GM12801 (cell line): Measurements from ENCODE around the gene ADGRA1.

Source experiments
- TF ChIP-seq, protein P1 (sequence below): IDR thresholded peaks from one replicate; pipeline ENCODE4 v1.5.1; 2011; ENCODE audit warnings: control low read depth; ENCODE audit not compliant: insufficient read length; ENCODE audit errors: extremely low read depth

Gene ADGRA1

DNA sequence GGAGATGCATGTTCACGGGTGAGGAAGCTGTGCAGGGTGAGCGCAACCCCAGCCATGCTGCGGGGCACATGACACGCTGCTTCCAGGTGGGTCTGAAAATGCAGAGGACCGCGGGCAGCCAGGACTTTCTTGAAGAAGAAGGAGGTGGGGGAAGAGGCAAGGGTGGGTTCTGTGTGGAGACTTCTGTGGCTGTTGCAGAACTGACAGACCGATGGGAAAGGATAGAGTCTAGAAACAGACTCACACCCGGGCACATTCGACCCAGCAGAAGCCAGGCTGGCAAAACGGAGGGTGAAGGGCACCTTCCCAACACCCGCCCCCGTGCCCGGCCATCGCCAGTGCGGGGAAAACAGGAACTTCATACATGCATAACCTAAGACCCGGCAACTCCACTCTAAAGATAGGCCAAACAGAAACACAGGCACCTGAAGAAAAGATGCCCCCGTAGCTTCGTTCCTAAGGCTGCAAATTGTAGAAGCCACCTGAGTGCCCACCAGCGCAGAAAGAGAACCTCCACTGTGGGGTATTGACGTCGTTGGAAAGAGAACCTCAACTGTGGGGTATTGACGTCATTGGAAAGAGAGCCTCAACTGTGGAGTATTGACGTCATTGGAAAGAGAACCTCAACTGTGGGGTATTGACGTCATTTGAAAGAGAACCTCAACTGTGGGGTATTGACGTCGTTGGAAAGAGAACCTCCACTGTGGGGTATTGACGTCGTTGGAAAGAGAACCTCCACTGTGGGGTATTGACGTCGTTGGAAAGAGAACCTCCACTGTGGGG, 67.5 kb downstream of the ADGRA1 start:
- TF ChIP-seq, protein P1, sequence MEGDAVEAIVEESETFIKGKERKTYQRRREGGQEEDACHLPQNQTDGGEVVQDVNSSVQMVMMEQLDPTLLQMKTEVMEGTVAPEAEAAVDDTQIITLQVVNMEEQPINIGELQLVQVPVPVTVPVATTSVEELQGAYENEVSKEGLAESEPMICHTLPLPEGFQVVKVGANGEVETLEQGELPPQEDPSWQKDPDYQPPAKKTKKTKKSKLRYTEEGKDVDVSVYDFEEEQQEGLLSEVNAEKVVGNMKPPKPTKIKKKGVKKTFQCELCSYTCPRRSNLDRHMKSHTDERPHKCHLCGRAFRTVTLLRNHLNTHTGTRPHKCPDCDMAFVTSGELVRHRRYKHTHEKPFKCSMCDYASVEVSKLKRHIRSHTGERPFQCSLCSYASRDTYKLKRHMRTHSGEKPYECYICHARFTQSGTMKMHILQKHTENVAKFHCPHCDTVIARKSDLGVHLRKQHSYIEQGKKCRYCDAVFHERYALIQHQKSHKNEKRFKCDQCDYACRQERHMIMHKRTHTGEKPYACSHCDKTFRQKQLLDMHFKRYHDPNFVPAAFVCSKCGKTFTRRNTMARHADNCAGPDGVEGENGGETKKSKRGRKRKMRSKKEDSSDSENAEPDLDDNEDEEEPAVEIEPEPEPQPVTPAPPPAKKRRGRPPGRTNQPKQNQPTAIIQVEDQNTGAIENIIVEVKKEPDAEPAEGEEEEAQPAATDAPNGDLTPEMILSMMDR: no peak

DNA sequence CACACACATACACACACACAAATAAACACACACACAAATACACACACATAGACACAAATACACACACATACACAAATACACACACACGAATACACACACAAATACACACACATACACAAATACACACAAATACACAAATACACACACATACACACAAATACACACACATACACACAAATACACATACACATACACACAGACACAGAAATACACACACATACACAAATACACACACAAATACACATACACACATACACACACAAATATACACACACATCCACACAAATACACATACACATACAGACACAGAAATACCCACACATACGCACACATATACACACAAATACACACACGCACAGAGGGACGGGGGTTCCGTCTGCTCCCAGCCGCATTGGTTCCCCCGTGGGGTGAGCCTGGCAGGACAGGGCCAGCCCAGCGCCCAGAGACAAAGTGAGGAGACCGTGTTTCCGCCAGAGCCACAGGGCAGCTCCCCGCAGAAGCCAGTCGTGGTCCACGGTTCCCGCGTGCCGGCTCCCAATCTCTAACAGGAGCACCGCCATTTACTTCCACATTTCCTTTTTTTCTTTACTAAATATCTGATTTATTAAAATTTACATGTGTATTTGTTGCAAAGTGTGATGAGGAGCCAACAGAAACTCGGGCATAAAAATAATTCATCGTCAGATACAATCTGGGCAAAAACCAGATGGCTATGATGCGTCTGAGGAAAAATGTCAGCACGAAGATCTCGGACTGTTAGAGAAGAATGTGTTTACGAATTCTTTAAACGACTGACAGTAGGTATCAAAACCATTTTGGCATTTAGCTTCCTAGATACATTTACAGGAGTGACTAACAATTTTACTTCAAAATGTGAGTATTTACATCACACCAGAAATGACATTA, 69.2 kb downstream of the ADGRA1 start:
- TF ChIP-seq, protein P1: no peak

DNA sequence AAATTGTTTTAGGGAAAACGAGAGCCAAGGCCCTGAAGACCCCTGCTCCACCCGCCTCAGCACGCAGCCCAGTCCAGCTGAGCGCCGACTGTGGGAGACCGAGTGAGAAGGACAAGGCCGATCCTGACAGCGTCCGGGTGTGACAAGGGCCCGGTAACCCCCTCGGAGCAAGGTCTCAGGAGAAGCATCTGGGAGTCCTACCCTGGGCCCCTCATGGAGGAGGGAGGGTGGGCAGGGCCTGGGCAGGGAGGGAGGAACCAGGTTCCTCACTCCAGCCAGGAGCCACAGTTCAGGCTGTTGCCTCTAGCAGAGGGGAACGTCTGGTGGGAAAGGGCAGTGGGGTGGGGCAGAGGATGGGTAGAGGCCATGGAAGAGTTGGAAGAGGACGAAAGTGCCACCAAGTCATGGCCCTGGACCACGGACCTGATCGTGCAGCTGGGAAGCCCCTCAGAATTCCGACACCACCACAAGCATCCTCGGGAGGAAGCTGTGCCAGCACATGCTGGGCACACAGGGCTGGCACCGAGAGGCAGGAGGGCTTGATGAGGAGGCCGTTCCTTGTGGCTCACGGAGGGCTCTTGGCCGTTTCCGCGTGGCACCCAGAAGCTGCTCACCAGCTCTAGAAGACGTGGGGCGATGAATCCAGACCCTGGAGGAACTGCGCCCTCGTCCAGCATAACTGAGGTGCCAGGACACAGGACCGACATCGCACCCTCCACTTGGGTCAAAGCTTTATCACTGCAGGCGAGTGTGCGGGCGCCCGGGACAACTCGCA, 70.1 kb downstream of the ADGRA1 start:
- TF ChIP-seq, protein P1: no peak

DNA sequence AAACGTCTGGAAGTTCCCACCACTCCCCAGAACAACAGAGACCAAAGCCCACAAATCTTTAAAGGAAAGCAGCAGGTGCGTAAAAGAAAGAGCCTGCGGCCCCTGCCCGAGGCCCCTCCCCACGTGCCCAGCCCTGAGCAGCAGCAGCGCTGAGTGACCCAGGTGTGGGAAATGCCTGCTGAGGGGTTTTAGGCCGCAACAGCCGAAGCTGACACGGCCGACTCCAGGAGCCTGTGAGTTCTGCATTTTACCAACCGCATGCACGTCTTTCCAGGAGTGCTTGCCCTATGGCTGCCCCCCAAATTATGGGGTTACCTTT, 70.7 kb downstream of the ADGRA1 start:
- TF ChIP-seq, protein P1: no peak

DNA sequence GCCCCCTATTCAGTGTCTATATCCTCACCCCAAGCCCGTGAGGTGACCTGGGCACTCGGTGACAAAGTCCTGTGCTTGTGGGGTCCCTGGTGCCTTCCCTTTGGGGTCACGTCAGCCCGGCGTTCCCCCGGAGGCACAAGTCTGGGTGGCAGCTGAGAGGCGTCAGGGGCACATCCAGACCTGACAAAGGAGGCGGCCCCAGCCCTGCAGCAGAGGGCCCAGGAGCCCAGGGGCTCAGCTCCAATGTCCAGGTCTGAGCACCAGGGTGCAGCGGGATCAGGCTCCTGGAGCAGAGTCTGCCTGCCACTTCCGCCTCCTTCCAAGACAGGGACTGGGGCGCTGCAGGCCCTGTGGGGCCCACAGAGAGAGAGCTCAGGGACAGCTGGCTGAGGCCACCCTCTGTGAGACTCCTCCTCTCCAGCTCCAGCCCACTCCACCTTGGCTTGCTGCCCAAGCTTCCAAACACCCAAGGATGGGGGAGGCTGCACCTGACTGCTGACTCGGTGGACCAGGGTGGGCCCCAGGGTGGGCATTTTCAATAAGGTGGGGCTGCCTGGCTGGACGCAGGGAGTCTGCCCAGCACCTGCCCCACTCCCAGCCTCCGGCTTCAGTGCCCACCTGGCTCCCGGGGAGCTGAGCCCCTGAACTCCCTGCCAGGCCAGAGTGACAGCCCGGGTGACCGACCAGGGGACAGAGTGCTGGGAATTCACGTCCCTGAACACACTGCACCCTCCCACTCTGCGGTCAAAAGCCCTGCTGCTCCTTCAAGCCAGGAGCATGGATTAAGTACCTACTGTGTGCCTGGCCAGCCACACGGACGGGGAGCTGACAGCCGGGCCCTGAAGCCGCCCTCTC, 71.3 kb downstream of the ADGRA1 start:
- TF ChIP-seq, protein P1: no peak

DNA sequence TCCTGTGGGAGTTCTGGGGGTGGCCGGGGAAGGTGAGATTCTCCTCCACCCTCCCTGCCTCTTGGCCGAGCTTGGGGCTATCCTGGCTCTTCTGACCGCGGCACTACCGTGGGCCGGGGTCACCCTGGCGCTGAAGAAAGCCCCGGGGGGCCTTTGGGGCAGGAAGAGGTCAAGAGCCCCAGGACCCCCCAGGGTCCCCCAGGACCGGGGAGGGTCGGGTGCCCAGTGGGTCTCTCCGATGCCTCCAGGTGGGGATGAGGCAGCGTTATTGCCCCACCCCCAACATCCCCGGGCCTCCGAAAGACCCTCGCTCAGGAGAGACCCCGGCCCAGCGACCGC, 71.9 kb downstream of the ADGRA1 start:
- TF ChIP-seq, protein P1: no peak
